ENCODE data around the gene EPHA4. TPM values are rescaled to one million over a fixed set of nuclear protein-coding genes. Genes with fewer than 3 reads are reported as not detected.

EPHA4 gene
- total RNA-seq, 4 donors from 2014 or later, result 38.9 to 98.9 (median 68.0) TPM

GRCh38 chr2:221549143-221549542 lies 23.0 kb downstream of the EPHA4 start:
- no peaks in the 10 kb centered on the region for H3K9me3 ChIP-seq
- DNase-seq, result no peak
- intact Hi-C loops (cut with DNase I), result no loop called here
- H3K27me3 ChIP-seq, result no peaks in the 10 kb centered on the region
- TF ChIP-seq POLR2A (IDR thresholded peaks at IDR 0.05) (no peak), CTCF (IDR thresholded peaks at IDR 0.05) (no peak)
- peaks cover 8 to 17% of the 10 kb centered on the region in 2 donors for H3K4me1 ChIP-seq
- H3K36me3 ChIP-seq, result no peaks in the 10 kb centered on the region
- no peak overlapping the region for H3K27ac ChIP-seq
- no peak overlapping the region for H3K4me3 ChIP-seq (replicated peaks in 1 of 3)

GRCh38 chr2:221546505-221547225 lies 25.4 kb downstream of the EPHA4 start:
- DNase-seq, result no peak
- no peaks in the 10 kb centered on the region for H3K4me1 ChIP-seq
- intact Hi-C loops (cut with DNase I), result no loop called here
- H3K27ac ChIP-seq, result no peak overlapping the region
- no peaks in the 10 kb centered on the region for H3K36me3 ChIP-seq
- TF ChIP-seq POLR2A (IDR thresholded peaks at IDR 0.05) (no peak), CTCF (IDR thresholded peaks at IDR 0.05) (no peak)
- H3K9me3 ChIP-seq, result no peaks in the 10 kb centered on the region
- 85 to 94% methylated on average over 2 of the region's 2 CpGs for WGBS, 2 donors
- H3K4me3 ChIP-seq (replicated peaks in 1 of 3), result no peak overlapping the region
- H3K27me3 ChIP-seq, result no peaks in the 10 kb centered on the region

GRCh38 chr2:221541131-221541735 lies 30.9 kb downstream of the EPHA4 start:
- Histone ChIP-seq H3K9me3 (no peaks in the 10 kb centered on the region), H3K36me3 (no peaks in the 10 kb centered on the region), H3K27me3 (no peaks in the 10 kb centered on the region), H3K4me1 (no peaks in the 10 kb centered on the region), H3K4me3 (replicated peaks in 1 of 3) (no peak overlapping the region), H3K27ac (no peak overlapping the region)
- DNase-seq, result no peak
- TF ChIP-seq POLR2A (IDR thresholded peaks at IDR 0.05), result no peak
- no peak for TF ChIP-seq CTCF (IDR thresholded peaks at IDR 0.05)
- intact Hi-C loops (cut with DNase I), result no loop called here
- WGBS, 2 donors, result 91 to 97% methylated on average over 6 of the region's 6 CpGs

GRCh38 chr2:221539246-221539645 lies 32.9 kb downstream of the EPHA4 start:
- no peaks in the 10 kb centered on the region for H3K27me3 ChIP-seq
- 92 to 94% methylated on average over 4 of the region's 4 CpGs for WGBS, 2 donors
- H3K4me1 ChIP-seq, result no peaks in the 10 kb centered on the region
- no peaks in the 10 kb centered on the region for H3K36me3 ChIP-seq
- intact Hi-C loops (cut with DNase I), result no loop called here
- H3K9me3 ChIP-seq, result no peaks in the 10 kb centered on the region
- no peak overlapping the region for H3K27ac ChIP-seq
- DNase-seq, result no peak
- no peak for TF ChIP-seq POLR2A (IDR thresholded peaks at IDR 0.05)
- no peak for TF ChIP-seq CTCF (IDR thresholded peaks at IDR 0.05)
- no peak overlapping the region for H3K4me3 ChIP-seq (replicated peaks in 1 of 3)

GRCh38 chr2:221535824-221536223 lies 36.3 kb downstream of the EPHA4 start:
- intact Hi-C loops (cut with DNase I), result no loop called here
- Histone ChIP-seq H3K27me3 (no peaks in the 10 kb centered on the region), H3K9me3 (no peaks in the 10 kb centered on the region), H3K4me3 (replicated peaks in 1 of 3) (no peak overlapping the region), H3K27ac (no peak overlapping the region), H3K4me1 (peaks cover 4 to 8% of the 10 kb centered on the region in 2 donors), H3K36me3 (no peaks in the 10 kb centered on the region)
- 93 to 95% methylated on average over 2 of the region's 2 CpGs for whole genome bisulfite sequencing, 2 donors
- DNase-seq, result no peak
- no peak for TF ChIP-seq CTCF (IDR thresholded peaks at IDR 0.05)
- no peak for TF ChIP-seq POLR2A (IDR thresholded peaks at IDR 0.05)

Measured in thyroid gland (tissue), 4 donors.